Heart right ventricle (tissue), 16 donors: ENCODE data around the gene CRYBG1. TPM values are rescaled to one million over a fixed set of nuclear protein-coding genes. Genes with fewer than 3 reads are reported as not detected.

Experiments
- ATAC-seq, 8 donors: fragments of 200-7000 bp; cut with Tn5 transposase; one replicate each; pipeline ENCODE4 v1.9.1; 2020; ENCODE audit warnings: mild to moderate bottlenecking in 8 of 8, moderate library complexity in 8 of 8, moderate number of reproducible peaks in 1 of 8
- DNase-seq, 2 donors: peaks; one replicate each; pipeline ENCODE4 v3.0.0-alpha.2; 2020
- H3K27ac ChIP-seq, 10 donors: fragments of 200-600 bp; sonication (generic) in 2 of 10; one replicate each; pipeline versions ENCODE4 v1.5.0 to v1.8.0; 2020 to 2022; ENCODE audit warnings: mild to moderate bottlenecking in 3 of 10
- H3K27me3 ChIP-seq, 7 donors: fragments of 200-600 bp; one replicate each; pipeline ENCODE4 v1.8.0; 2021 to 2022; ENCODE audit warnings: mild to moderate bottlenecking in 2 of 7
- H3K36me3 ChIP-seq, 9 donors: fragments of 200-600 bp; sonication (generic) in 1 of 9; one replicate each; pipeline versions ENCODE4 v1.5.0 to v1.8.0; 2020 to 2022; ENCODE audit warnings: mild to moderate bottlenecking in 2 of 9
- H3K4me1 ChIP-seq, 9 donors: fragments of 200-600 bp; sonication (generic) in 1 of 9; one replicate each; pipeline versions ENCODE4 v1.5.0 to v1.8.0; 2020 to 2022; ENCODE audit warnings: mild to moderate bottlenecking in 4 of 9
- H3K4me3 ChIP-seq, 10 donors: fragments of 200-600 bp; sonication (generic) in 2 of 10; one replicate each; pipeline versions ENCODE4 v1.5.0 to v1.8.0; 2020 to 2022; ENCODE audit warnings: mild to moderate bottlenecking in 7 of 10, moderate library complexity in 2 of 10
- H3K9me3 ChIP-seq, 11 donors: fragments of 200-600 bp in 10 of 11; sonication (generic) in 2 of 11; one replicate each; pipeline versions ENCODE4 v1.5.0 to v1.8.0; 2013 to 2022; ENCODE audit warnings: mild to moderate bottlenecking in 2 of 11, control low read depth in 1 of 11, moderate library complexity in 1 of 11
- WGBS, 2 donors: extraction: QIAGEN DNeasy Blood & Tissue Kit; methylation state at CpG; one replicate each; pipeline ENCODE4 v1.1.7; 2013; ENCODE audit warnings: inconsistent platforms in 1 of 2; 5-methylcytosine and 5-hydroxymethylcytosine counted together
- intact Hi-C, 10 donors: fragments of 100-400 bp; cut with DNase I; formaldehyde crosslinking; loops; one replicate each; pipeline versions ENCODE4 v1.11.1 to v1.14.2; 2022
- polyA plus RNA-seq, 2 donors: library from polyadenylated mRNA; stranded (reverse); fragments of 200-250 nt; gene quantifications; one replicate each; pipeline ENCODE4 v1.2.3, GENCODE V29; 2013
- total RNA-seq, 10 donors: library from RNA; stranded (reverse); fragmentation: NEBNext Ultra II Directional in 3 of 10; extraction: Animal tissue kit (Norgen Biotek cat#: 25700) in 3 of 10; gene quantifications; one replicate each; pipeline versions ENCODE4 v1.2.1 to v1.2.4, GENCODE V29; 2021 to 2023
- TF ChIP-seq, protein P1 (sequence below), 9 donors: fragments of 200-600 bp; sonication (generic) in 2 of 9; IDR thresholded peaks; one replicate each; pipeline versions ENCODE4 v1.5.0 to v1.8.0; 2021 to 2022; ENCODE audit warnings: antibody characterized with exemption in 9 of 9, mild to moderate bottlenecking in 5 of 9, moderate library complexity in 1 of 9
- donor health status: Arrhythmogenic right ventricular cardiomyopathy.
- donor health status: ischemic (EF 13 %, LVEDD 7.1; RV severe dilation, severe dysfunction).
- donor health status: healthy with polysubstance abuse.
- donor health status: DM: no; HTN: yes; CAD: no.
- donor health status: DM: no; HTN: no; CAD: no.
- donor health status: ischemic (EF 25% LVEDD 6.9; RV normal size, moderate dysfunction).
- donor health status: ischemic (EF 25% LVEDD 5.7; RV mildly dilated, moderate dysfunction).
- donor health status: healthy.
- donor health status: DM: yes; HTN: yes; CAD: no.
- donor health status: Ischemic cardiomyopathy.
- donor health status: ischemic (EF 35%, LVEDD 5.7; RV mildly dilated, moderate dysfunction).
- donor health status: nonischemic (EF 11% LVEDD 7.7; RV severe dilation, severe dysfunction).
- donor health status: DM: yes; HTN: yes; CAD: no.
- donor health status: PGD.
- donor health status: ischemic (EF 29% LVEDD 5.4; RV normal size, mild dysfunction).
- donor health status: nonischemic (EF 23%, LVEDD 6.1; RV moderate dilation, normal function).

CRYBG1 gene
- total and polyA plus RNA-seq, 12 donors = 0.64 to 9.4 (median 1.5) TPM

DNA sequence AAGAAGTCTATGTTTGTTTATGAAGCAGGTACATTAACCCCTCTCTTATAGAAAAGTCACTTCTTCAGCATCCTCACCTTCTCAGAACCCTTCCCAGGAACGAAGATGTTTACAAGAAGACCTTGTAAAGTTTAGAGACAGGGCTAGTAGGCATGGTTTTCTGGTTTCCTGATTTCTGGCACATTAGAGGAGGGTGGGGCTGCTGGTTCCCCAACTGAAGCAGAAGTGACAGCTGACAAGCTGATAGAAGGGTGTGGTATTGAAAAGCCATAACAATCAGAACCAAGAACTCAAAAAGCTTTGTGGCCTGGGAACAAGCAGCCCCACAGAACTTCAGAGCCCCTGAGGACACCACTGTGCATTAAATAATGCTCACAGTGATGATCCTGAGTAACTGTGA lies 177.6 kb downstream of the CRYBG1 start:
- peak overlapping the region in 1 of 10 donors; percentile 42 for H3K27ac ChIP-seq
- H3K4me1 ChIP-seq = peaks cover 0 to 49% (median 0%) of the 10 kb centered on the region in 9 donors
- TF ChIP-seq, protein P1, sequence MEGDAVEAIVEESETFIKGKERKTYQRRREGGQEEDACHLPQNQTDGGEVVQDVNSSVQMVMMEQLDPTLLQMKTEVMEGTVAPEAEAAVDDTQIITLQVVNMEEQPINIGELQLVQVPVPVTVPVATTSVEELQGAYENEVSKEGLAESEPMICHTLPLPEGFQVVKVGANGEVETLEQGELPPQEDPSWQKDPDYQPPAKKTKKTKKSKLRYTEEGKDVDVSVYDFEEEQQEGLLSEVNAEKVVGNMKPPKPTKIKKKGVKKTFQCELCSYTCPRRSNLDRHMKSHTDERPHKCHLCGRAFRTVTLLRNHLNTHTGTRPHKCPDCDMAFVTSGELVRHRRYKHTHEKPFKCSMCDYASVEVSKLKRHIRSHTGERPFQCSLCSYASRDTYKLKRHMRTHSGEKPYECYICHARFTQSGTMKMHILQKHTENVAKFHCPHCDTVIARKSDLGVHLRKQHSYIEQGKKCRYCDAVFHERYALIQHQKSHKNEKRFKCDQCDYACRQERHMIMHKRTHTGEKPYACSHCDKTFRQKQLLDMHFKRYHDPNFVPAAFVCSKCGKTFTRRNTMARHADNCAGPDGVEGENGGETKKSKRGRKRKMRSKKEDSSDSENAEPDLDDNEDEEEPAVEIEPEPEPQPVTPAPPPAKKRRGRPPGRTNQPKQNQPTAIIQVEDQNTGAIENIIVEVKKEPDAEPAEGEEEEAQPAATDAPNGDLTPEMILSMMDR (IDR thresholded peaks at IDR 0.05) = no peak
- no peaks in the 10 kb centered on the region for H3K9me3 ChIP-seq
- ATAC-seq (peak in 2 of 8 donors; percentile 42 to 47), DNase-seq (no peak)
- H3K36me3 ChIP-seq = peaks cover 0 to 19% (median 0%) of the 10 kb centered on the region in 9 donors
- H3K27me3 ChIP-seq = no peaks in the 10 kb centered on the region
- intact Hi-C loops = no loop called here
- no peak overlapping the region for H3K4me3 ChIP-seq
- WGBS, 2 donors = 88 to 89% methylated on average over 1 of the region's 1 CpG

GRCh38 chr6:106539936-106540335 lies 179.4 kb downstream of the CRYBG1 start:
- WGBS, 2 donors = 73 to 79% methylated on average over 9 of the region's 9 CpGs
- no peak for ATAC-seq
- no peaks in the 10 kb centered on the region for H3K9me3 ChIP-seq
- TF ChIP-seq, protein P1 (IDR thresholded peaks at IDR 0.05) = no peak
- peaks cover 0 to 48% (median 0%) of the 10 kb centered on the region in 9 donors for H3K4me1 ChIP-seq
- no peak for DNase-seq
- H3K27me3 ChIP-seq = no peaks in the 10 kb centered on the region
- H3K4me3 ChIP-seq = no peak overlapping the region
- H3K36me3 ChIP-seq = peaks cover 0 to 37% (median 0%) of the 10 kb centered on the region in 9 donors
- intact Hi-C loops = no loop called here
- peak overlapping the region in 1 of 10 donors; percentile 54 for H3K27ac ChIP-seq

GRCh38 chr6:106540432-106540831 lies 179.9 kb downstream of the CRYBG1 start:
- DNase-seq = no peak
- Histone ChIP-seq H3K4me1 (peaks cover 0 to 53% (median 0%) of the 10 kb centered on the region in 9 donors), H3K27ac (peak overlapping the region in 1 of 10 donors; percentile 54), H3K9me3 (no peaks in the 10 kb centered on the region), H3K27me3 (no peaks in the 10 kb centered on the region), H3K36me3 (peaks cover 0 to 42% (median 0%) of the 10 kb centered on the region in 9 donors), H3K4me3 (no peak overlapping the region)
- no peak for ATAC-seq
- TF ChIP-seq, protein P1 (IDR thresholded peaks at IDR 0.05) = no peak
- intact Hi-C loops = no loop called here

DNA sequence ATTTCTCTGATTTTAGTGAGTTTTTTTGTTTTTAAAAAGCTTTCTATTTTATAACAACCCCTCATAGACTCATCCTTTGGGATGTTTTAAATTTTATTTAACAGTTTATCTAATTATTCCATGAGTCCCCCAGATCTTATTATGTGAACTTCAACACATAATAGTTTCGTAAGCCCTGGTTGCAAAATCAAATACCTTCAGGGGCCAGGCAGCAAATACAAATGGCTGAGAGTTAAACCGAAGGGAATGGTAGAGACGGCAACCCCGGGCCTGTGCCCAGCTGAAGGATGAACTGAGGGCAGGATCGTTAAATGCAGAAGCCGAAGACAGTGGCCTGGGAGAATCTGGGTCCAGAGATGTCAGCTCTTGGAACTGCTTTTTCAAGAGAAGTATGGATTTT lies 180.4 kb downstream of the CRYBG1 start:
- H3K4me3 ChIP-seq = no peak overlapping the region
- H3K9me3 ChIP-seq = no peaks in the 10 kb centered on the region
- peaks cover 0 to 58% (median 0%) of the 10 kb centered on the region in 9 donors for H3K4me1 ChIP-seq
- 89 to 96% methylated on average over 6 of the region's 6 CpGs for WGBS, 2 donors
- intact Hi-C loops = no loop called here
- H3K27me3 ChIP-seq = no peaks in the 10 kb centered on the region
- ATAC-seq = no peak
- no peak for DNase-seq
- peaks cover 0 to 46% (median 0%) of the 10 kb centered on the region in 9 donors for H3K36me3 ChIP-seq
- TF ChIP-seq, protein P1 (IDR thresholded peaks at IDR 0.05) = no peak
- peak overlapping the region in 1 of 10 donors; percentile 19 for H3K27ac ChIP-seq
